HG03354 (cell line): Measurements from ENCODE around the gene GATAD2A.
"Not testable (repeated sequence)": the region's sequence is repeated elsewhere in the genome, so short reads cannot be mapped to it uniquely, and the experiment has no call there.

Experiments used
- ATAC-seq: cut with Tn5 transposase; IDR thresholded peaks from one replicate; pipeline ENCODE4 v1.9.1; 2021; ENCODE audit warnings: mild to moderate bottlenecking; ENCODE audit not compliant: unreplicated experiment, poor library complexity, severe bottlenecking

GATAD2A gene

DNA sequence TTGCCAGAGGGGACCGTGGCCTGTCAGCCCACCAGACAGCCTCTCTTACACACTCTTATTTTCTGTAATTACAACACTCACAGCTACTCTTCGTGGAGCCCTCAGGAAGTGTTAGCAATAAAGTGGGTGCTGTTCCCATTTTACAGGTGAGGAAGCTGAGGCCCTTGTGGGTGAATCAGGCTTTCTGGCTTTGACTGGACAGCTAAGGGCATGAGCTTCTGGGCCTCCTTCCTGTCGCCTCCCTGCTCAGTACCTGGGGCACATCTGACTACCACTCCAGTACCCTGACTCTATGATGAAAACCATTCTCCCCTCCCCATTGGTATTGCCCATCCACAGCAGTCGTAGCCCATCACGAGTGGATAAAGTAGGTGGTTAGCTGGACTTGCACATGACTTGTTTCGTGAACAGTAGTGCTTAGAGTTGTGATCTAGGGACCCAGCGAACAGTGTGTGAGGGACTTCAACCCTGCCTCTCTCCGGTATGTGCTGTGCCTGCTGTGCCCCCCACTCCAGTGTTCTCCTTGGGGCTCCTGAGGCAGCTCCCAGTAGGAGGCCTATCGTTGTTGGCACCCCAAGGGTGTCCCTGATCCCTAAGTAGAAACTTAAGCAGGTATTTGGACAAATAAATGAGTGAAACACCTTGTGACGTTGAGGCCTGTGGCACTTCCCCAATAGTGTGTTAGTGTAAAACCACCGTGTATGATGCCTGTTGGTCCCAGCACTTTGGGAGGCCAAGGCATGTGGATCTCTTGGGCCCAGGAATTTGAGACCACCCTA lies 38.6 kb downstream of the GATAD2A start:
- no peak for ATAC-seq

DNA sequence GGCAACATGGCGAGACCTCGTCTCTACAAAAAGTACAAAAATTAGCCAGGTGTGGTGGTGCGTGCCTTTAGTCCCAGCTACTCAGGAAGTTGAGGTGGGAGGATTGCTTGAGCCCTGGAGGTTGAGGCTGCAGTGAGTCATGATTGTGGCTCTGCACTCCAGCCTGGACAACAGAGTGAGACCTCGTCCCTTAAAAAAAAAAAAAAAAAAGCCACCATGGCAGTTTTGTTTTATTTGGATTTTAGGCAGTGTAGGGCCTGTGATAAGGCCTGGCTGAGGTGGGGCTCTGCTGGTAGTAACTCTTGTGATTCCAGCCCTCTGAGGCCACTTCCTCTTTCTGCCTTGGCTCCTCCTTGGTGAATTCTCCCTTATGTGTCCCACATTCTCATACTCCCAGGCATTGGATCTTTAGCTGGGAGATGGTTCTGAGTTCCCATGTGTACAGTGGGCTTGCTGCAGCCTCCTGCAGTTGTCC lies 39.2 kb downstream of the GATAD2A start:
- ATAC-seq: no peak

DNA sequence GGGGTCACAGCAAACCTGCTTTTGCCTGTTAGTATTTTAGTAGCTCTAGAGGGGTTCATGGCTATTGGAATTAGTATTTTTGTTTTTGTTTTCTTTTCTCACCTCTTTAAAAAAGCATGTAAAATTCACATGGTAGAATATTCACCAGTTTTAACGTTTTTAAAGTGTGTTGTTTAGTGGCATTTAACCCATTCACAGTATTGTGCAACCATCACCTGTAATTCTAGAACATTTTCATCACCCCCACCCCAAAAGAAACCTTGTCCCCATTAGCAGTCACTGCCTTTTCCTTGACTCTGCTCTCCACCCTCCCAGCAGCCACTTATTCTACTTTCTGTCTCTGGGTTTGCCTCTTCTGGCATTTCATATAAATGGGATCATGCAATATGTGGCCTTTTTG lies 39.8 kb downstream of the GATAD2A start:
- ATAC-seq: no peak

DNA sequence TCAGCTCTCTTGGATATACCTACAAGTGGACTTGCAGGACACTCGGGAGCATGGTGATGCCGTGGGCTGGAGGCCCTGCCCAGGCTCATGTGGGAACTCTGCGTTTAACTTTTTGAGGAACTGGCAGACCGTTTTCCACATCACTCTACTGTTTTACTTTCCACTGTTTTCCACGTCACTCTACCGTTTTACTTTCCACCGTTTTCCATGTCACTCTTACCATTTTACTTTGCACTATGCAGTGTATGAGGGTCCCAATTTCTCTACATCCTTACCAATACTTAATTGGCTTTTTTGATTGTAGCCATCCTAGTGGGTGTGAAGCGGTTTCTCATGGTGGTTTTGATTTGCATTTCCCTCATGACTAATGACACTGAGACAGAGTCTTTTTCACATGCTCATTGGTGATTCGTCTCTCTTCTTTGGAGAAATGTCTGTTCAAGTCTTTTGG lies 40.5 kb downstream of the GATAD2A start:
- ATAC-seq: no peak

DNA sequence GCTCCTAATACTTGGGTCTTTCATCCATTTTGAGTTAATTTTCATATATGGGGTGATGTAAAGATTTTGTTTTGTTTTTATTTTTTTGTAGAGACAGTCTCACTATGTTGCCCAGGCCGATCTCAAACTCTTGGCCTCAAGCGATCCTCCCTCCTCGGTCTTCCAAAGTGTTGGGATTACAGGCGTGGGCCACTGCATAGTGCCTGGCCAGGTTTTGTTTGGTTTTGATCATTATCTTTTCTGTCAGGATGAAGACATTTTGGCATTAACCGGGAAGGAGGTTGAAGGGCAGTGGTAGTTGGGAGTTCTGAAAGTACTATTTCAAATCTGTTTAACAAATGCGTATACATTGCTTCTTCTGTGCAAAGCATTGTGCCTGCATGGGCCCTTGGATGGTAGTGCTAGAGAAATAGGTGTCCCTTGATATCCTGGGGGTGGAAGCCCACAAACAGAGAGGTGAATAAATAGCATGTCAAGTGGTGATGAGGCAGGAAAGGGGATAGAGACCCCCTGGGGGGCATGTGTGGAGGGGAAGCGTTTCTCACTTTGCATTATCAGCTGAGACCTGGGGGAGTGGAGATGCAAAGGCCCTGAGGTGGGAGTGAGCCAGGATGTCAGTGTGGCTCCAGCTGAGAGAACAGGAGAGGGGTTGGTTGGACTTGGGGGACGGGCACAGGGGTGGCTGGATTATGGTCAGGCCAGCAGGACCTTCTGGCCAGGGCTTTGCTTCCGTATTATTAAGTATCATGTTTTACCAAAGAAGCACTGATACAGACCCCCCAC lies 41.4 kb downstream of the GATAD2A start:
- ATAC-seq: no peak

DNA sequence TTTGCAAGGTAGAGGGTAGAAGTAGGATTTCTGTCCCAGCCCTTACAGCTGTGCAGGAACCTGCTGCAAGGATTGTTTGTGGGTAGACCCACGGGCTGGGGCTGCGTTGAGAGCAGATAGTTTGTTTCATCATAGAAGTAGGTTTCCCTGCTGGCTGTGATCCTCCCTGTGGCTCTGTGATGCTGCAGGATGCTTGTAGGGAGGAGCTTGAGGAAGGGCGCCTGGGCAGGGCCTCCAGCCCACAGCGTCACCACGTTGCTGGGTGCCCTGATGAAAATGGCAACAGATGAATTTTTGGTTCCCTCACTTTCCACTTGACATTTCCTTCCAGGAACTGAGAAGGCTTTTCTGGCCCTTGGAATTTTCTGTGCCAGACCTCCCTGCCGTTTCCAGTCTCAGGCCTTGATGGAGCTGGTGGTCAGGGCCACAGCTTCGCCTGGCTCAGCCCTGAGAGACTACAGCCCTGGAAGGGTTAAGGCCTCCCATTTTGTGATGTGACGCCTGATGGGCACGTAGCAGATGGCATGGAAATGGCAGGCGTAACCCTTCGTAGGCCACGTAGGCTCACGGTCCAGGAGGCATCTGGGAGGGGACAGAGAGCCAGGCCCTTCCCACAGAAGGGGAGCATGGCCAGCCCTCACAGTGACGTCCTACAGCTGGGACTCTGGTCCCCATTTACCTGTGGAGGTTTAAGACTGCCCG lies 42.2 kb downstream of the GATAD2A start:
- ATAC-seq: no peak

DNA sequence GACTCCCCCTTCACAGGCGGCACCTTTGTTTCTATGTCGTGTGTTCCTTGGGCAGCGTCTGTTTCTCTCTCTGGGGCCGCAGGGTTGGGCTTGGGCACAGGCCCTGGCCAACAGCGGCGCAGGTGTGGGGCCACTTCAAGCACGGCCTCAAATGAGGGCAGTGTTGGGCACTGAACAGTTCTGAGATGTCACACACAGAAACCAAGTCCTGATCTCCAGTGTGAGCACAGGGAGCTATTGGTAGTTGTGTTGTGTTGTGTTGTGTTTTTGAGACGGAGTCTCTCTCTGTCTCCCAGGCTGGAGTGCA lies 42.7 kb downstream of the GATAD2A start:
- no peak for ATAC-seq

DNA sequence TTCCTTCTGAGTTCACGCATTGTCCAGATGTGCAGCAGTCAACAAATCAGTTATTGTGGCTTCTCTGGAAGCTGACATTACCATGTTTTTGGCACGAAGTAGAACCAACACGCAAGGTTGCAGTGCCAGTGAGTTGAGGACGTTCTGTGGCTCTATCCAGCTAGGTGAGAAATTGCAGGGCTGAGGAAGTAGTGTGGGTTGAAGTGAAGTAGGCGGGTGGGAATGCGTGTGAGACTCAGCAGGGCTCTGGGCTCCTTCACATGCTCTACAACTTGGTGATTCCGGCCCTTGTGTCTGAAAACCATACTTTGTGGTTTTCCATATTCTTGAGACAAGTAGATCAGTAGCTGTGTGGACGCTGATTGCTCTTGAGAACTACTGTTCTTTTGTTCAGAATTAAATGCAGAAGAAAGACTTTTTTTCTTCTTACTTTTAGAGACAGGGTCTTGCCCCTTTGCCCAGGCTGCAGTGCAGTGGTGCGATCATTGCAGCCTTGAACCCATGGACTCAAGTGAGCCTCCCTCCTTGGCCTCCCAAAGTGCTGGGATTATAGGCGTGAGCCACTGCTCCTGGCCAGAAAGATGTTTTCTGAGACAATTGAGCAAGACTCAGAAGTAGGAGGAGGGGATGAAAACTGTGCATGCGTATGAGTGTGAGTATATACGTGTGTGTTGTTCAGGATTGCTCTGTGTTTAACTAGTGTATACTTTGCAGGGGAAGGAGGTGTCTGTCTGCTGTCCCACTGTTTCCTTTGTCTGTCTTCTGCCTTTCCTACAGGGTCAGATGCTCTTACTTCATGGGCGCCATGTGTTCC lies 46.2 kb downstream of the GATAD2A start:
- no peak for ATAC-seq

DNA sequence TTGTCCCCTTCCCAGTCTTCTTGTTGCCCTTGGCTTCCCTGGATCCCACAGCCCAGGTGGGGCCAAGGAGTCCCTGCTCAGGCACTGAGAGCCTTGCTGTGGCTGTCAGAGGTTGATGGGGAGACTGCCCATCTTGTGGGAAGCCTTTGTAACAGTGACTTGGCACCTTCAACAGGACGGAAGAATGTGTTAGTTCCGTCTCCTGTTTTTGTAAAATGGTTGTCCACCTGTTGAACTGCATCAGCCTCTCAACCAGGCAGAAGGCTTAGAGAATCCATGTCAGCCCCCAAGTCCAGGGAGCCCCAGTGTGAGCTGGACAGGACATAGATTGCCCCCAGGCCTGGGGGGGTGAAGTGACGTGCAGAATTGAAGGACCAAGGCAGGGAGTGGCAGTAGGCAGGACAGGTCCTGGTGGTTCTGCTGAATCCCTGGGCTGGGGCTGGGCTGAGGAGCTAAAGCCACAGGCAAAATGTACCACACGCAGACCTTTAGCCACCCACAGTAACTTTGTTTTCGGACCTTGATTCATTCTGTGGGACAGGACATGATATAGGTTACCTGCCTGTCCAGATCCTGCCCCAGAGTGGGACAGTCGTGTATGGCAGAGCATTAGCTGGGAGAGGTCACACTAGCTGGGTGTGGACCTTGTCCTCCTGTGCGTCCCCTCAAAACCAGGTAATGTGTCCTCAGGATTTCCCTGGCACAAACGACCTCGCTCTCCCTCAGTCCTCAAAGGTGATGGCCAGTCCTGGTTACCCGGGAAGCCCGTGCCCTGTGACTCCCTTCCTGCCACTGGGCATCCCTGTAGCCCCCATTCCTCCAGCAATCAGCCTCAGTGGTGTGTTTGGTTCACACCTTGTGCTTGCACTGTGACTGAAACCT lies 47.0 kb downstream of the GATAD2A start:
- no peak for ATAC-seq

DNA sequence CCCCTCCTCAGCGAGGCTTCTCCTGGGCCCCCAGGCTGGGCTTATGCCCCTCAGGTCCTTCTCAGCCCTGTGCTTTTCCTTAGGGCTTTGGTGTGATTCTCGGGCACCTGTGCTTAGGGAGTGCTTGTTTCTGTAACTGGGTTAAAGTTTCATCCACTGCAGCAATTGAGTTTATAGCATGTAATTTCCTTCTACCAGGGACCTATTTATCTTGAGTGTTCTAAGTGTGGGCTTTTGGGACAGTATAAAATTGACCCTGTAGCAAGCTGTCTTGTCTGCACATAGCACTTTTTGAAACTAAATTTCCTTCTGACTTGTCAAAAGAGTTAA lies 47.6 kb downstream of the GATAD2A start:
- no peak for ATAC-seq

DNA sequence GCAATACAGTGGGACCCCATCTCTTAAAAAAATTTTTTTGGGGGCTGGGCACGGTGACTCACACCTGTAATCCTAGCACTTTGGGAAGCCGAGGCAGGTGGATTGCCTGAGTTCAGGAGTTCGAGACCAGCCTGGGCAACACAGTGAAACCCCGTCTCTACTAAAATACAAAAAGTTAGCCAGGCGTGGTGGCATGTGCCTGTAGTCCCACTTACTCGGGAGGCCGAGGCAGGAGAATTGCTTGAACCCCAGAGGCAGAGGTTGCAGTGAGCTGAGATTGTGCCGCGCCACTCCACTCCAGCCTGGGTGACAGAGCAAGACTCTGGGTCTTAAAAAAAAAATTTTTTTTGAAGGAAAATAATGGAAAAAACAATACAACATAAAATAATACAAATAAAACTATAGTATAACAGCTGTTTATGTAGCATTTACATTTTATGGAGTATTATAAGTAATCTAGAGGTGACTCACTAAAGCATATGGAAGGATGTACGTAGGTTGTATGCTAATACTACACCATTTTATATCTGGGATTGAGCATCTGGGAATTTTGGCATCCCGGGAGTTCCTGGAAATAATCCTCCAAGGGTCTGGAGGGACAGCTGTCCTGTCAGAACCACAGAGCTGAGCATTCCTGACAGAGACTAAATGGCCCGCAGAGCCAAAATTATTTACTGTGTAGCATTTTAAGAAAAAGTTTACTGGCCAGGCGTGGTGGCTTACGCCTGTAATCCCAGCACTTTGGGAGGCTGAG lies 49.9 kb downstream of the GATAD2A start:
- ATAC-seq: not testable (repeated sequence)

DNA sequence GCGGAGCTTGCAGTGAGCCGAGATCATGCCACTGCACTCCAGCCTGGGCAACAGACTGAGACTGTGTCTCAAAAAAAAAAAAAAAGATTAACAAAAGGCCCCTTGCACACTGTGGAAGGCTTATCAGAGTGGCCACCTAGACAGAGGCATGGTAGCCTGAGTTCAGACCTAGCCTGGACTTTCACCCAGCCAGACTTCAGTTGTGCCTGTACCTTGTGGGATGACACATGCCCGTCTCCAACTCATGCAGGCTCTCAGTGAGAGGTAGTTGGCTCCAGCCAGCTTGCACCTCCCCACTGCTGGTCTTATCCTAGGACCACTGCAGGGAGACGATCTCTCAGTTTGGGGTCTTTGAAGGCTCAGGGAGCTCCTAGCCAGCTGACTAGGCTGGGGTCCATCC lies 52.2 kb downstream of the GATAD2A start:
- no peak for ATAC-seq

DNA sequence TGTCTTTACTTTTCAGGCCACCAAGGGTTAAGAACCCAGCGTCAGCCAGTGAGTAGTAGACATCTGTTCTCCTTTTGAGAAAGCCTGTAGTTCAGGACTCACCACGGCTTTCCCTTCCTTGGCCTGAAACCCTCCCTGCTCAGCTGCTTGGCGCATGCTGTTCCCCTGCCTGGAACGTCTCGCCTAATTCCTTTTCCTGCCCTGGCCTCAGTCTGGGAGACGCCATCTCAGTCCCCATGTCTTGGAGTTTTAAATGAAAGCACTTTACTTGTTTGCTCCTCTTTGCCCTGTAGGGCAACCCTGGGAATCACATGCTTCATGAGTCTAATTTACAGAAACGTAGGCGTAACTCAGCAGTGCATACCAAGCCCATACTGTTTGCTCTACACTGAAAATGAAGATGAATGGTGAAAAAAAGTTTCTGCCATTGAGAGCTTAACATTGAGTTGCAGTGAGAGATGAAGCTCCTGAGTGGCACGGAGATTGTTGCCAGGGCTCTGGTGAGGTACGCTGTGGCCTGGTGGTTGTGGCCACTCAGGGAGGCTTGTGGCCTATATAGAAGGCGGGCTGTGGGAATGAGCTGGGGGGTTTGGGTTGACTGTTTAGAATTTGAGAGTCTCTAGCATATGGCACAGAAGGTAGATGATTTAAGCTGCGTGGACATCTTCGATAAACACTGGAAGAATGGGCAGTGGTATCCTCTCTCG lies 52.8 kb downstream of the GATAD2A start:
- ATAC-seq: no peak

DNA sequence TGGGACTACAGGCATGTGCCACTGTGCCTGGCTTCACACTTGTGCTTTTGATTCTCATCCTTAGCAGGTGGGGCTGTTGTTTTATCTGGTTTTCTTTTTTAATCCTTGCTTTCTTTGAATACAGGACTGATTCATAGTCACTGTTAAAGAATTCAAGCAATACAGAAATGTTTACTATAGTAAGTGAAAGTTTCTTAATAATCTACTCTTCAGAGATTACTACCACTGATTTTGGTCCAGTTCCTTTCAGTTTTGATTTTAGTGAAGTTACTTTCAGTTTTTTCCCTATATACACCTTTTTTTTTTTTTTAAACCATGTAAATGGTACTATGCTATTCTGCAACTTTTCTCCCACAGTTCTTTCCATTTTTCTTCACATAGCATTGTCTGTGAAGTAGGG lies 53.6 kb downstream of the GATAD2A start:
- peak; percentile 25 for ATAC-seq

DNA sequence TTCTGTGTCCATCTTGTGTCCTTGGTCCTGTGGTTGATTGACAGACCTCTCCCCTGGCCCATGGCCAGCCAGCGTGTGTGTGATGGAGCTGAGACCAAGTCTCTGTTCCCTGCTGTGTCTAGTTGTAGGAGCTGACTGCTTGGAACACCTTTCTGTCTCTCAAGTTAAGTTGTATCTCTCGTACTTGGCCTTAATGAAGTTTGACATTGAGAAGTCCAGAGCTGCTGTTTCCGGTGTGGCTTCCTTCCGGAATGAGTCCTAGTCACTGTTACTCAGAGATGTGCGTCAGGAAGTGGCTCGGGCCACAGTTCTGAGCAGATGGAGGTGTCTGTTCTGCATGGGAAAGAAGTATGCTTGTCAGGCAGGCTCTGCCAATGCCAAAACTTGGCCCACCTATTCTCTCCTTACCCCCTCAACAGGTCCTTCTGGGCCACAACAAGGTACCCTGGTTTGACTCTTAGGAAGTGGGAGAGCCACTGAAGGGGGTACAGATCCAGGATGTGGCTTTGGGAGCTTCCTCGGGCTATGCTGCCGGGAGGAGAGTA lies 54.3 kb downstream of the GATAD2A start:
- ATAC-seq: peak; percentile 48

DNA sequence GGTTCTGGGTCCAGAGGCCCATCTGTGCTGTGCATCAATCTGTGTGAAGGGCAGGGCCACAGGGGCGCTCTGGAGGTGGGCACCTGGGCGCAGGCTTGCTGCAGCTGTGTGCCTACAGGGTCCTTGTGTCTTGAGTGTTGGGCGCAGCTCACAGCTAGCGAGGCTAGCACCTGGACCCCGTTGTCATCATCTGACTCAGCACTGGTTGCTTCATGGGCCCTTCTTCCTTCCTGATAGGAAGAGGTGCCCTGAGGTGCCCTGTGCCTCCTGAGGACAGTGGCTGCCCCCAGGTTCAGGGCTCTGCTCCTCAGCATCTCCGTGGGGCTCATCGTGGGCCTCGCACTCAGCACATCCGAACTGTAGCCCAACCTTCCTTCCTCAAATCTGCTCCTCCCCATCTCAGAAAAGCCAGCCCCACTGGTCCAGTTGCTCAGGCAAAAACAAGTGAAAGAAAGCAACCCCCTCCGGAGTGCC lies 54.8 kb downstream of the GATAD2A start:
- peak; percentile 34 for ATAC-seq

DNA sequence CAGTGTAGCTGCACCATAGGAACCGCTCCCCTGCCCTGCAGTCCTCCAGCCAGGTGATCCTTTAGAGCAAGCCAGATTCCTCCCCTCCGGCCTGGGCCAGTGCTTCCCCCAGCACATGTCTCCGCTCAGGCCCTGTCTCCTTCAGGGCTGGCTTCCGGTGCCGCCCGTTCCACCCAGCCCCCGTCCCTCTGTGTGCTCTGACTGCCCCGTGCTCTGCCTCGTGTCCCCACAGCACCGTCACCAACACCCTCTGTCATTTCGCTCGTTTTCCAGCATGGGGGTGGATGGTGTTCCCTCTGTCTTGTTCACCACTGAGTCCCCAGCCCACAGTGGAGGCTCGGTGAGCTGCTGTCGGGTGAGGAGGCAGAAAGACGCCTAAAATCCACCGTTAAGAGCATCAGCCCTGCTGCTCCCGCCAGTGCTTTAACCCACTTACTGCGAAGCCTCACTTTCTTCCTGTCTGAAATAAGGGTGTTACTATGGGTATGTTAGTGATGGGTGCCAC lies 55.3 kb downstream of the GATAD2A start:
- ATAC-seq: peak; percentile 66
